ENCODE data around the gene CRCP. TPM values are rescaled to one million over a fixed set of nuclear protein-coding genes. Genes with fewer than 3 reads are reported as not detected.

The CRCP gene
- total RNA-seq, 1 experiment from 2014 or later = 32.4 TPM

- no peaks in the 10 kb centered on the region for H3K36me3 ChIP-seq (ENCODE audit: low read depth)
- DNase-seq = no peak
- no peak overlapping the region for H3K27ac ChIP-seq
- BruUV-seq (replicated peaks) = no TSS peak
- H3F3A ChIP-seq (ENCODE audit: insufficient read depth, low read depth) = no peaks in the 10 kb centered on the region
- ChIA-PET CTCF (no interaction called here), POLR2A (ENCODE audit: unreplicated experiment) (interaction anchor here (0.7 kb wide), 1 partner anchor 32 kb away, joined by 25 read pairs; the partner anchor contains the start of gene CRCP)
- peaks cover 1% of the 10 kb centered on the region; the same call in 1 of the 2 replicates for H3K4me1 ChIP-seq (replicated peaks; ENCODE audit: insufficient read depth)
- H3K27me3 ChIP-seq (ENCODE audit: insufficient read depth, low read depth) = no peaks in the 10 kb centered on the region
- H3K9me3 ChIP-seq (ENCODE audit: insufficient read depth, low read depth) = no peaks in the 10 kb centered on the region
- H3K79me2 ChIP-seq (ENCODE audit: low read depth) = no peaks in the 10 kb centered on the region
- H4K20me1 ChIP-seq (ENCODE audit: insufficient read depth) = no peaks in the 10 kb centered on the region
- no peak overlapping the region for H3K4me3 ChIP-seq
- intact Hi-C loops (cut with micrococcal nuclease; ENCODE audit: unreplicated experiment) = no loop called here
- TF ChIP-seq CTCF (conservative IDR thresholded peaks at IDR 0.05) (no peak), EZH2 (IDR thresholded peaks at IDR 0.05; ENCODE audit: low read depth) (no peak)
- H3K9me2 ChIP-seq (ENCODE audit: insufficient read depth) = no peaks in the 10 kb centered on the region
- no peak overlapping the region for H3K4me2 ChIP-seq
- H2AFZ ChIP-seq = no peak overlapping the region
Measured at GRCh38 chr7:66082083-66082482, 32.6 kb upstream of the CRCP start.

DNA sequence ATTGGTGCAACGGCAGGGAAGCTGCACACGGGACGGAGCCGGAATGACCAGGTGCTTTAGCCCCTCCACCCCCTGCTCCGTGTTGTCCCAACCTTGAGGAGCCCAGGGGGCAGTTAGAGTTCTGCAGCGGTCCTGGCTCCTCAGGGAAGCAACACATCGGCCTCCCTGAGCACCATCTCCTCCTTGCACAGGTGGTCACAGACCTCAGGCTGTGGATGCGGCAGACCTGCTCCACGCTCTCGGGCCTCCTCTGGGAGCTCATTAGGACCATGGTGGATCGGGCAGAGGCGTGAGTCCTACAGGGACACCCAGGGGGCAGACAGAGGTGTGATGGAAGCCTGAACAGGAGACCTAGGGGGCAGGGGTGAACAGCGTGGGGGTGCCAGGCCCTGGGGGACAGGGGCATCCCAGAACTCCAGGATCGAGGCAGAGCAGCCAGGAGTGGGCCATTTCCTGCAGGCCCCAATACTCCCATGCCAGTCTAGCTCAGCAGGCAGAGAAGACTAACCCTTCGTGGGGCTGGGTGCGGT is 31.7 kb upstream of the CRCP start:
- no peaks in the 10 kb centered on the region for H3F3A ChIP-seq (ENCODE audit: insufficient read depth, low read depth)
- no peaks in the 10 kb centered on the region for H3K27me3 ChIP-seq (ENCODE audit: insufficient read depth, low read depth)
- no peaks in the 10 kb centered on the region for H3K9me2 ChIP-seq (ENCODE audit: insufficient read depth)
- ChIA-PET CTCF (no interaction called here), POLR2A (ENCODE audit: unreplicated experiment) (no interaction called here)
- no peaks in the 10 kb centered on the region for H3K36me3 ChIP-seq (ENCODE audit: low read depth)
- BruUV-seq (replicated peaks) = no TSS peak
- DNase-seq = no peak
- intact Hi-C loops (cut with micrococcal nuclease; ENCODE audit: unreplicated experiment) = no loop called here
- no peaks in the 10 kb centered on the region for H3K79me2 ChIP-seq (ENCODE audit: low read depth)
- TF ChIP-seq CTCF (conservative IDR thresholded peaks at IDR 0.05) (no peak), EZH2 (IDR thresholded peaks at IDR 0.05; ENCODE audit: low read depth) (no peak)
- H4K20me1 ChIP-seq (ENCODE audit: insufficient read depth) = no peaks in the 10 kb centered on the region
- no peak overlapping the region for H3K4me2 ChIP-seq
- no peak overlapping the region for H2AFZ ChIP-seq
- H3K9me3 ChIP-seq (ENCODE audit: insufficient read depth, low read depth) = no peaks in the 10 kb centered on the region
- no peak overlapping the region for H3K4me3 ChIP-seq
- H3K27ac ChIP-seq = no peak overlapping the region
- H3K4me1 ChIP-seq (replicated peaks; ENCODE audit: insufficient read depth) = no peaks in the 10 kb centered on the region

DNA sequence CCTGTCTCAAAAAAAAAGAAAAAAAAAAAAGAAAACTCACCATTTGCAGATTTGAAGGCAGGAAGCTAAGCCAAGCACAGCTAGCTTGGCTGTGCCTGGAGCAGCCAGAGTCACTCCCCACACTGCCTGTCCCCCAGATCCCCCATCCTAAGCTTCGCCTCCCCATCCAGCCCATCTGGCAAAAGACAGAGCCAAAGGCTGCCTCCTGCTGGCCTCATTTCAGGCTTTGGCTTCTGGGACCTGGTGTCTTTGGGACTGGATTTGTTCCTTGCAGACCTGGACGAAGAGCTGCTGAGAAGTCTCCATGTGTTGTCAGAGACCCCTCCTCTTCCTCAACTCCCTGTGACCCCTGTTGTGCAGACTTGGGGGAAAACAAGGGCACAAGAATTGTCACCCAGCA is 31.0 kb upstream of the CRCP start:
- Histone ChIP-seq H3K4me1 (replicated peaks; ENCODE audit: insufficient read depth) (no peaks in the 10 kb centered on the region), H3K4me2 (no peak overlapping the region), H4K20me1 (ENCODE audit: insufficient read depth) (no peaks in the 10 kb centered on the region), H3K9me2 (ENCODE audit: insufficient read depth) (no peaks in the 10 kb centered on the region), H3K9me3 (ENCODE audit: insufficient read depth, low read depth) (no peaks in the 10 kb centered on the region), H3K79me2 (ENCODE audit: low read depth) (no peaks in the 10 kb centered on the region), H3K4me3 (no peak overlapping the region), H3K27me3 (ENCODE audit: insufficient read depth, low read depth) (no peaks in the 10 kb centered on the region), H3K27ac (no peak overlapping the region), H2AFZ (no peak overlapping the region), H3F3A (ENCODE audit: insufficient read depth, low read depth) (no peaks in the 10 kb centered on the region), H3K36me3 (ENCODE audit: low read depth) (no peaks in the 10 kb centered on the region)
- POLR2A ChIA-PET (ENCODE audit: unreplicated experiment) = no interaction called here
- intact Hi-C loops (cut with micrococcal nuclease; ENCODE audit: unreplicated experiment) = no loop called here
- CTCF ChIA-PET = no interaction called here
- no peak for DNase-seq
- BruUV-seq (replicated peaks) = no TSS peak
- TF ChIP-seq CTCF (conservative IDR thresholded peaks at IDR 0.05) = no peak

Measured in PC-9 (cell line).